ENCODE data around the gene TAF9B.

- TF ChIP-seq POLR2AphosphoS5 (IDR thresholded peaks at IDR 0.05; ENCODE audit: low read depth, low read length): no peak
- no peak for TF ChIP-seq CTCF (IDR thresholded peaks at IDR 0.05)
- no peak for TF ChIP-seq FOSL2 (IDR thresholded peaks at IDR 0.05; ENCODE audit: borderline replicate concordance, low read depth)
- TF ChIP-seq CHD2 (IDR thresholded peaks at IDR 0.05; ENCODE audit: low read length, partially characterized antibody): no peak
- TF ChIP-seq RAD21 (IDR thresholded peaks at IDR 0.05; ENCODE audit: low read length): no peak
- no peak for TF ChIP-seq MAX (IDR thresholded peaks at IDR 0.05; ENCODE audit: low read depth)
Observed at GRCh38 chrX:78131117-78131516, 8.3 kb downstream of the TAF9B start.

Measured in SK-N-SH (cell line).